Measurements from ENCODE around the gene SMARCA4. TPM values are rescaled to one million over a fixed set of nuclear protein-coding genes. Genes with fewer than 3 reads are reported as not detected.
"Not testable (repeated sequence)": the region's sequence is repeated elsewhere in the genome, so short reads cannot be mapped to it uniquely, and the experiment has no call there.

Gene SMARCA4
- polyA plus RNA-seq, 1 donor = 91.4 TPM

- peak; percentile 97 for DNase-seq (ENCODE audit: low read depth)
These were observed 32.0 kb upstream of the SMARCA4 start, which contains the start of the genes TIMM29 and YIPF2 for GRCh38 chr19:10928563-10929401. Gene TIMM29 (plus strand): TSS chr19:10928811. CDS start chr19:10928823, 12 bp downstream. Gene YIPF2 (minus strand): TSS chr19:10928639. CDS start chr19:10928410, 229 bp downstream.

GRCh38 chr19:10929402-10929794 lies 31.4 kb upstream of the SMARCA4 start:
- no peak for DNase-seq (ENCODE audit: low read depth)

- no peak for DNase-seq (ENCODE audit: low read depth)
These were observed 25.3 kb upstream of the SMARCA4 start for GRCh38 chr19:10935371-10936059.

GRCh38 chr19:10936661-10937084 lies 24.2 kb upstream of the SMARCA4 start:
- DNase-seq (ENCODE audit: low read depth) = peak; percentile 55

- DNase-seq (ENCODE audit: low read depth) = not testable (repeated sequence)
These were observed 19.2 kb upstream of the SMARCA4 start for GRCh38 chr19:10941649-10942048.

- not testable (repeated sequence) for DNase-seq (ENCODE audit: low read depth)
These were observed 17.4 kb upstream of the SMARCA4 start for GRCh38 chr19:10943412-10943811.

GRCh38 chr19:10945264-10945663 lies 15.6 kb upstream of the SMARCA4 start:
- DNase-seq (ENCODE audit: low read depth) = no peak

GRCh38 chr19:10946958-10947657 lies 13.7 kb upstream of the SMARCA4 start:
- no peak for DNase-seq (ENCODE audit: low read depth)

GRCh38 chr19:10952809-10953208 lies 8.0 kb upstream of the SMARCA4 start:
- DNase-seq (ENCODE audit: low read depth) = no peak

GRCh38 chr19:10959277-10959968 lies 1.4 kb upstream of the SMARCA4 start:
- not testable (repeated sequence) for DNase-seq (ENCODE audit: low read depth)

GRCh38 chr19:10961073-10961860 lies 437 bp downstream of the SMARCA4 start:
- DNase-seq (ENCODE audit: low read depth) = no peak

- no peak for DNase-seq (ENCODE audit: low read depth)
These were observed 2.0 kb downstream of the SMARCA4 start for GRCh38 chr19:10962863-10963262.

GRCh38 chr19:10963865-10964264 lies 3.0 kb downstream of the SMARCA4 start:
- no peak for DNase-seq (ENCODE audit: low read depth)

- no peak for DNase-seq (ENCODE audit: low read depth)
These were observed 4.1 kb downstream of the SMARCA4 start for GRCh38 chr19:10964903-10965302.

- DNase-seq (ENCODE audit: low read depth) = no peak
These were observed 4.6 kb downstream of the SMARCA4 start for GRCh38 chr19:10965398-10965797.

- DNase-seq (ENCODE audit: low read depth) = no peak
These were observed 6.0 kb downstream of the SMARCA4 start for GRCh38 chr19:10966809-10967208.

- DNase-seq (ENCODE audit: low read depth) = no peak
These were observed 7.8 kb downstream of the SMARCA4 start for GRCh38 chr19:10968527-10969135.

- no peak for DNase-seq (ENCODE audit: low read depth)
These were observed 10.4 kb downstream of the SMARCA4 start for GRCh38 chr19:10971107-10971726.

GRCh38 chr19:10975374-10976130 lies 14.7 kb downstream of the SMARCA4 start:
- peak; percentile 72 for DNase-seq (ENCODE audit: low read depth)

All from forelimb muscle (tissue), 1 donor.